Measurements from ENCODE around the gene ZNF23.

ZNF23 gene

DNA sequence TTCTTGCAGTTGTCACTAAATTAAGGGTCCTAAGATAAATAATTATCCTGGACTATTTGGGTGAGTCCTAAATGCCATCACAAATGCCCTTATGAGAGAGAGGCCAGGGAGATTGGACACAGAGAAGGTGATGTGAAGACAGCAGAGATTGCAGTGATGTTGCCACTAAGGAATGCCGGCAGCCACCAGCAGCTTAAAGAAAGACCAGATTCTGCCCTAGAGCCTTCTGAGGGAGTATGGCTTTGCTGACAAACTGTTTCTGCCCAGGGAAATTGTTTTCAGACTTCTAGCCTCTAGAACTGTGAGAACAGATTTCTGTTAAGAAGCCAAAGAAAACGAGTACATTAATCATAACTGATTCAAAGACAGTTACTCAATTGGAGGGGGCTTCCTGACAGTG lies 10.0 kb upstream of the ZNF23 start:
- TF ChIP-seq, protein P1, sequence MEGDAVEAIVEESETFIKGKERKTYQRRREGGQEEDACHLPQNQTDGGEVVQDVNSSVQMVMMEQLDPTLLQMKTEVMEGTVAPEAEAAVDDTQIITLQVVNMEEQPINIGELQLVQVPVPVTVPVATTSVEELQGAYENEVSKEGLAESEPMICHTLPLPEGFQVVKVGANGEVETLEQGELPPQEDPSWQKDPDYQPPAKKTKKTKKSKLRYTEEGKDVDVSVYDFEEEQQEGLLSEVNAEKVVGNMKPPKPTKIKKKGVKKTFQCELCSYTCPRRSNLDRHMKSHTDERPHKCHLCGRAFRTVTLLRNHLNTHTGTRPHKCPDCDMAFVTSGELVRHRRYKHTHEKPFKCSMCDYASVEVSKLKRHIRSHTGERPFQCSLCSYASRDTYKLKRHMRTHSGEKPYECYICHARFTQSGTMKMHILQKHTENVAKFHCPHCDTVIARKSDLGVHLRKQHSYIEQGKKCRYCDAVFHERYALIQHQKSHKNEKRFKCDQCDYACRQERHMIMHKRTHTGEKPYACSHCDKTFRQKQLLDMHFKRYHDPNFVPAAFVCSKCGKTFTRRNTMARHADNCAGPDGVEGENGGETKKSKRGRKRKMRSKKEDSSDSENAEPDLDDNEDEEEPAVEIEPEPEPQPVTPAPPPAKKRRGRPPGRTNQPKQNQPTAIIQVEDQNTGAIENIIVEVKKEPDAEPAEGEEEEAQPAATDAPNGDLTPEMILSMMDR (IDR thresholded peaks at IDR 0.05): no peak
- no peak for DNase-seq (ENCODE audit: low spot score)
- Histone ChIP-seq H3K4me3 (no peak overlapping the region), H3K27ac (no peak overlapping the region)

DNA sequence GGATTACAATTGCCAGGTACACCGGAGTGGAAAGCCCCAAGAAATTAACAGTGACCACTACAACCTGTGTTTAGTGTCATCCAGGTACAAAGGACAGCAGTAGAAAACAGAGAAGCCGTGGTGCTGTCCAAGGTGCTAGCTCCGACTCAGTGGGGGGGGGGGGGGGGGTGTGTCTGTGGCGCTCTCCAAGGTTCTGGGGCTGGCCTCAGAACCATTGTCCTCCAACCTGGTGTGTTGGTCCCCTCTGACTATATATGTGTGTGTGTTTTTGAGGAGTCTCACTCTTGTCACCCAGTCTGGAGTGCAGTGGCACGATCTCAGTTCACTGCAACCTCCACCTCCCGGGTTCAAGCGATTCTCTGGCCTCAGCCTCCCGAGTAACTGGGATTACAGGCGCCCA lies 5.8 kb upstream of the ZNF23 start:
- Histone ChIP-seq H3K27ac (no peak overlapping the region), H3K4me3 (no peak overlapping the region)
- DNase-seq (ENCODE audit: low spot score): no peak
- TF ChIP-seq, protein P1 (IDR thresholded peaks at IDR 0.05): no peak

DNA sequence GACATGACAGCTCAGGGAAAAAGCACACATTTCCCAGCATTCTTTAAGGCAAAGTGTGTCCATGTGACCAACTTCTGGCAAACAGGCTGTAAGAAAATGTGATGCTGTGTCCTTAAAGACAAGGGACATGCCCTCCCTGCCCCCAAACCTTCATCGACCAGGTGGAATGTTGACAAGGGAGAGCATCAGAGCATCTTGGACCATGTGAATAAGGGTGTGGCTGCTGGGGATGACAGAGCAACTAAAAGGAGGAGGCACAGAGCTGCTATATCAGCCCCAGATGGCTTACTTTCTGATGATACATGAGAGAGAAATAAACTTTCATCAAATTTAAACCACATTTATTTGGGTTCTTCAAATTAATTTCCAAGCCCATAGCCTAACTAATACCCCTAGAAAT lies 2.2 kb upstream of the ZNF23 start:
- TF ChIP-seq, protein P1 (IDR thresholded peaks at IDR 0.05): no peak
- no peak for DNase-seq (ENCODE audit: low spot score)
- H3K4me3 ChIP-seq: no peak overlapping the region
- H3K27ac ChIP-seq: no peak overlapping the region

DNA sequence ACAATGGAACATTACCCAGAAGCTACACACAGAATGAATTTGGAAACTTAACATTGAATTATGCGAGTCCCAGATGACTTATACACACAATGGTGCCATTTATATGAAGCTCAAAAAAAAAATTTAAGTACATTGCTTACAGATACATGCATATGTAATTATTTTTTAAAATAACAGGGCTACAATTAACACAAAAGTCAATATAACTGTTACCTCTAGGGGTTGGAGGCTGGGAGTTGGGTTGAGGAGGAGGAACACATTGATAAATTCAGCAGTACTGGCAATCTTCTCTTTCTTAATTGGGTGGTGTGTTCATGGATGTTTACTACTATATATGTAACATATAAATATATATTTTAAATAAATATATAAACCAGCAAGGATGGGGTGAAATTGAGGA lies 1.1 kb downstream of the ZNF23 start:
- no peak for DNase-seq (ENCODE audit: low spot score)
- H3K27ac ChIP-seq: no peak overlapping the region
- no peak overlapping the region for H3K4me3 ChIP-seq
- TF ChIP-seq, protein P1 (IDR thresholded peaks at IDR 0.05): no peak

DNA sequence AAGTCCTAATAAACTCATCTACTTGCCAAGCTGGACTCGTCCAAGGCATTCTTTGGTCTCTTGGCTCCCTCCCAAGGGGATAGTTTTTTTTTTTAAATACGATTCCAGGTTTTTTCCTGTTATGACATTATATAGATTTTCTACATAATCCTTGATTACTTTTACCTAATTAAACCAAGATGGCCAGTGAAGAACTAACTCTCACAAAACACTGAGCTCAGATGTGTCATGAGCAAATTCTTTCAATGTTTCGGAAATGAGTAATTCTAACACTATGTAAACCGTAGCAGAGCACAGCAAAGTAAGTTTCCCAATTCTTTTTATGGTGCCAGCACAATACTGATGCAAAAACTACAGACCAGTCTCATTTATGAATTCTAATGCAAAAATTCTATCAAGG lies 1.8 kb downstream of the ZNF23 start:
- Histone ChIP-seq H3K27ac (no peak overlapping the region), H3K4me3 (no peak overlapping the region)
- TF ChIP-seq, protein P1 (IDR thresholded peaks at IDR 0.05): no peak
- no peak for DNase-seq (ENCODE audit: low spot score)

DNA sequence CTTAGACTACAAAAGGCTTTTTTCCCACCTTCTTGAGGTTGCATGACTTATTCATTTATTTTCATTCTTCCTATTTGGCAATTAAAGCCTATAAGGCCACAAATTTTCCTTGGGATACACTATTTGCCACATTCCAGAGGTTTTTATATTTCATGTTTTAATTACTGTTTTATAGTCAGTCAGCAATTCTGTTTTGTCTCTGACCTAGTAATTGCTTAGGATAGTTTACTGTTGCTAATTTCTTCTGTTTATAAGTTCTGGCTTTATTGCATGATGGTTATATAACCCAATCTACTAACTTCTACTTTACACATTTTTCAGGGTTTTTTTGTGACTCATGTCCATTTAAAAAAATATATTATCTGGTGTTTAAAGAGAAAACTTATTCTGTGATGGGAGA lies 2.5 kb downstream of the ZNF23 start:
- no peak overlapping the region for H3K4me3 ChIP-seq
- DNase-seq (ENCODE audit: low spot score): no peak
- TF ChIP-seq, protein P1 (IDR thresholded peaks at IDR 0.05): no peak
- no peak overlapping the region for H3K27ac ChIP-seq

DNA sequence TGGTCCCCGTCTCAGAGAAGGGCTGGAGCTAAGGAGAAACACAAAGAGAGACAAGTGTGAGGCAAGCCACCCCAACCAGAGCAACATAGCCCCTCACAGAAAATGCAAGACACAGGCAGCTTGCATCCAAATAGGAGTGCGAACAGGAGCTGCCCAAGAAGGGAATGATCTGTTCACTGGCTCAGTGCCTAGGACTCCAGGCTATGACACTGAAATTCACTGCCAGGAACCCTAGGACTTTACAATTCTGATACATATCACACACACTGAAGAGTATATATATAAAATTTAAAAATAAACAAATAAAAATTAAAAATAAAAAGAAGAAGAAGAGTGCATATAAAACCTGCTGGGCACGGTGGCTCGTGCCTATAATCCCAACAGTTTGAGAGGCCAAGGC lies 5.2 kb downstream of the ZNF23 start:
- H3K4me3 ChIP-seq: no peak overlapping the region
- H3K27ac ChIP-seq: no peak overlapping the region
- no peak for DNase-seq (ENCODE audit: low spot score)
- TF ChIP-seq, protein P1 (IDR thresholded peaks at IDR 0.05): no peak
